GM19238 (cell line): ENCODE results near the gene PALLD.

Experiments
- DNase-seq: peaks from one replicate; pipeline ENCODE4 v3.0.0; 2011; ENCODE audit warnings: low spot score; ENCODE audit not compliant: insufficient read length

Gene PALLD

DNA sequence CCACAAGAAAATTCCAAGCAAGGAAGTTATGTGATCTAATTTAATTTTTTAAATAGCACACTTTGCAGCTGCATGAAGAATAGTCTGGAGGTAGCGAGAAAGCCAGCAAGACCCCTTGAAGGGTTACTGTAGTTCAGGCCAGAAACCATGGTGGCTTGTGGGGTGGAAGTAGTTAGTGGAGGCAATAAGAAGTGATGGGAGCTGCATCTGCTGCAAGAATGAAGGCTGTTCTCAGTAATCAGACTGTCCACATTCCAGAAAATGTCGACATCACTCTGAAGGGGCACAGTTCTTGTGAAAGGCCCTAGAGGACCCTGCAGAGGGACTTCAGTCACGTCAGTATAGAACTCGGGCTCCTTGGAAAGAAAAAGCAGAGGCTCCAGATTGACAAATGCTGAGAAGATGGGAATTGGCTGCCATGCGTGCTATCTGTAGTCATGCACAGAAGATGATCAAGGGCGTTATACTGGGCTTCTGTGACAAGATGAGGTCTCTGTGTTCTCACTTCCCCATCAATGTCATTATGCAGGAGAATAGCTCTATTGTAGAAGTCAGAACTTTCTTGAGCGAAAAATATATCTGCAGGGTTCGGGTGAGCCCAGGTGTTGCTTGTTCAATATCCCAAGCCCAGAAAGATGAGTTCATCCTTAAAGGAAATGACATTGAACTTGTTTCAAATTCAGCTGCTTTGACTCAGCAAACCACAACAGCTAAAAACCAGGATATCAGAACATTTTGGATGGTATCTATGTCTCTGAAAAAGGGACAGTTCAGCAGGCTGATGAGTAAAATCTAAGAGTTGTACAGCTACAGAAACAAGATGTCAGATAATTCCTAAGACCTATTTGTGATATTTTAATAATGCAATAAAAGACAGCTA lies 259.0 kb downstream of the PALLD start:
- no peak for DNase-seq

DNA sequence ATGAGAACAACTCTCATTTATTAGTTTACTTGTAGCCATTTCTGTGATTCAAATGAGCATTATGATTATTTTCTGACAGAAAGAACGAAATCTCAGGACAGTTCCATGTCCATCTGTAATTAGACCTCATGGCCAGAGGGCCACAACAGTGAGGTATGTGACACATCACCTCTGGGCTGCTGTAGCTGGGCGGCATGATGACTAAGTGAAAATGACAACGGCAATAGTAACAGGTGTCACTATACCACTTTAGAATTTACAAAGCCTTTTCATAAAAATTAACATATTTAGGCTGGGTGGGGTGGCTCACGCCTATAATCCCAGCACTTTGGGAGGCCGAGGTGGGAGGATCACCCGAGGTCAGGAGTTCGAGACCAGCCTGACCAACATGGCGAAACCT lies 260.6 kb downstream of the PALLD start:
- no peak for DNase-seq

DNA sequence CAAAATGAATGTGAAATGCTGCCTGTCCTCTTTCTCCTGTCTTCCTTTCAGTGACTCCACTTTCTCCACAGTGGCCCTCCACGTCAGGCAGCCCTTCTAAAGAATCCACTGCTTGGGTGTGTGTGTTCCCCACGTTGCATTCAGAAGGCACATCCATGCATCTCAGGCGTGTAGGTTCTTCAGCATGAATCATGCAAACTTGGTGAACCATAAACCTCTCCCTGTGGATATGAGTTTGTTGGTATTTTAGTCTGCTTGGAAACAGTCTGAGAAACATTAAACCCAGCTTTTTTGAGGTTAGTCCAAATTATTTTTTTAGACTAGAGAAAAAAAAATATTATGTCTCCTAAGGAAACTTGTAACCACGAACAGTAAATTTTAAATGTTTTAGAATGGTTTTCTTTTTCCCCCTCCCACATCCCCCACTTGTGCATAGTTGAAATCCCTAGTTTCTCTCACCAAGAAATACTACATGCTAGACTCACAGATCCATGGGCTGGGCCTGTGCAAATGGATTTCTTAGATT lies 261.6 kb downstream of the PALLD start:
- DNase-seq = no peak

DNA sequence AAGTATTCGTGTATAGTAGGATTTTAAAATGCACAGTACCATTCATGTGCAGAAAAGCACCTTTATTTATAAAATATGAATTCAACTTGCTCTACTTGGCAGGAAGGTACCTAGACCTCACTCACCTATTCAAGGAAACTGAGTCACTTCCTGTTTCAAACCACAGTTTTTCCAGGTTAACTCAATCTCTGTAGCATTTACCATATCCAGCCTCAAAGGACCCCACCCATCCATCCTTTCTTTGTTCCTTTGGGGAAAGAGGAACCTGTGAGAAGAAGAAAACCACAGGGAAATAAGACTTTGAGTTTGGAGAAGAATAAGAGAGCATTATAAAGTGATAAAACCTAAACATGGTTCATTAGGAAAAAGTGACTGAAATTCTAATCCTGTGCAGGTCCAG lies 262.5 kb downstream of the PALLD start:
- DNase-seq = no peak

DNA sequence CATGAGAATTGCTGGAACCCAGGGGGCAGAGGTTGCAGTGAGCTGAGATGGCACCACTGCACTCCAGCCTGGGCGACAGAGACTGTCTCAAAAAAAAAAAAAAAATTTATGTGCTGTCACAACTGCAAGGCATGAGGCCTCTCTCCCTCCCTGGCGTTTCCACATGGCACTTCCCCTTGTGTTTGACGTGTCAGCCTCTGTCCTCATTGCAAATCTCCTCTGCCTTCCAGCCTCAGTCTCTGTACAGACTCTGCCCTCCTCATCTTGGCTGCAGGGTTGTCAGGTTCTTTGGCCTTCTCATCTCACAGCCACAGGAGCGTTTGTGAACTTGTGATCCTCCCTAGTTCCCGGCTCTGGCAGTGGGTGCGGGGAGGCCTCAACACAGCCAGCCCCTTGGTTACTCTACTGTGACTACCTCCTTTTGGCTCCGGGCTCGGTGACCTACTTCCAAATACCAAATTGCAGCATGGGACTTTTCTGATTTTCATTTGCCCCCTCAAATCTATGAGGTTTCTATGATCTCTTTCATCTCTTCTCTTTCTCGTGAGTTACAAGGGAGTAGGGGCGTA lies 263.2 kb downstream of the PALLD start:
- DNase-seq = no peak

DNA sequence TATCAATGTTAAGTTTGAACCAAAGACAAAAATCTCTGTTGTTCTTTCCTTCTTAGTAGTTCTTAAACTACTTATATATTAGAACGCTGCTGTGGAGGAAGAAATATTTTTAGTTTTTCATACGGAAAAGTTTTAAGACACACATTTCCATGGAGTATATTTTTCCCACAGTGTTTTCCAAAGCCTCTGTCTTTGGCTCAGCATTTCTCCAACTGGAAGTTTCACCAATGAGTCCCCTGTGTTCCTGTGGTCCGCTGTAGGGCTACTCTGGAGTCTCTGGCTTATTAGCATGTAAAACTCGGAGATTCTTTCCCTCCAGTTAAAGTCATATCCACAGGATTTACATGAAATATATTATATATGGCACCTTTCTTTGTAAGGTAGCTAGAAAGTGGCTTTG lies 264.2 kb downstream of the PALLD start:
- no peak for DNase-seq

DNA sequence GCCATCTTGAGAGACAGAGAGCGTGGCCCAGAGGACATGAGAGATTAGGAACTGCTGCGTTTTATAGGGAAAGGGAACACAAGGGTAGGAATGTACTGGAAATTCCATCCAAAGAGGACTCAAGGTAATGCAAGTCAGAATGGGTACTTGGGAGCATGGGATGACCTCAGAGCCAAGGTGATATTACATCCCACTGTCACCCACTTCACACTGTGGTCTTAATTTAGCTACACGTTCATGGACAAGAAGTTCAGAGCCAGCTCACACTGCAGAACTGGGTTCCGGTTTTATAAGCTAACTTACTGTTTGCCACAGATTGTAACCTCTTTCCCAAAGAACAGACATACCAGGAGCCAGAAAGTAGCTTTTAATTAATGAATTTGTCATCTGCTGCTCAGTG lies 268.5 kb downstream of the PALLD start:
- DNase-seq = no peak

DNA sequence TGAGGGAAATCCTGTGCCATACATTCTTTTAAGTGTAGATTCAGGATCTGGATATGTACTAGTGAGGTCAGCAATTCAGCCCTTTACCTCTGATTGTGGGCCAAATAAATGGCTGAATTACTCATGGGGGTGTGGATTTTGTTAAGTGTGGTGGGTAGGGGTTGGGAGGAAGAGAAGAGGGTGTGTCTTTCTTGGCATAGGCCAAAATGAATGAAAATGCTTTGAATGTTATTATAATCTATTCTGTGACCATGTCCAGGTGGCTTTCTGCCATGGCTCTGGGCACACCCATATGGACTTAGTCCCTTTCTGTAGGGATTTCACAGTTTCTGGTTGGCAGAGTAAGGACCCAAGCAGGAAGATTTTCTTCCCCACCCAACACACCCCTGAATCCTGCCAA lies 268.9 kb downstream of the PALLD start:
- no peak for DNase-seq

DNA sequence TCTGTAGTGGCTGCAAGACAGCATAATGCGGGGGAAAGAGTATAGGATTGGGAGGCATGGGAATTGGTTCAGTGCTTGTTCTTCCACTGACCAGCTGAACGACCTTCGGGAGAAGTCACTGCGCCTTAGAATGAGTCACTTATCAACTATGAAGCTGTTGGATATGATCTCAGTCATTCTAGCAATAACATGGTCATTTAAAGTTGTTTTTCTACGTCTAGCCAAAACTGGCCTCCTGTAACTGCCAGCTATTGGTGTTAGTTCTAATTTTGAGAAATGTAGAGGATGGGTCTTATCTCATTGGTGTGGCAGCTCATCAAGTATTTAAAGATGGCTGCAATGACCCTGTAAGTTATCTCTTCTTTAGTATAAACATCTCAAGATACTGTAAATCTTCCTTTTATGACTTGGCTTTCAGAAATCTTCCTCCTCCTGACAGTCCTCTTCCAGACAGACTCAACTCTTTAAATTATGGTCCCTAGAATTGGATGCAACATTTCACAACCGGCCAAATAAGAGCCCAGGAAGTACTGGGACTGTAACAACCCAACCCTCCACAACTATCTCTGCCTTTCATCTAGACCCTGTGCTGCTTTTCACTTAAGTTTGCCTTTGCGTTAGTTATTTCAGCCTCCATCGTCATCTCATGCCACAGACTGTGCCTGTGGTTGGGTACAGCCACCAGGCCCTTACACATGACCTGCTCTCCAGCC lies 269.9 kb downstream of the PALLD start:
- DNase-seq = no peak

DNA sequence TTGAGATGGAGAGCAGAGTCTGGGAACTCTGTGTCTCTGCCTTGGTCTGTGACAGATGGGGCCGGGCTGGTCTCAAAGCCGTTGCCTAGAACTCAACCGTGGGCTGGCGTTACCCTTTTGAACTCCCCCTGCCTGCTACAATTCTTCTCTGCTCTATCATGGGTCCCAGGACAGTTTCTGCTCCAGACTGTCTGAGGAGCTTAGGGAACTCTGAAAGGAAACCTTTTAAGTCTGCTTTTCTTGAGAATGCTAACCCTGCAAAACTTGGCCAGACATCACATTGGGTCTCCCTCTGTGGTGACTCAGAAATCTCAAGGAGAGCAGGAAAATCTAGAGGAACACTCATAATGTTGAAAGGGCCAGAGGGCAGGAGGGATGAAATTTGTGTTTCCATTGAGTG lies 272.6 kb downstream of the PALLD start:
- no peak for DNase-seq

DNA sequence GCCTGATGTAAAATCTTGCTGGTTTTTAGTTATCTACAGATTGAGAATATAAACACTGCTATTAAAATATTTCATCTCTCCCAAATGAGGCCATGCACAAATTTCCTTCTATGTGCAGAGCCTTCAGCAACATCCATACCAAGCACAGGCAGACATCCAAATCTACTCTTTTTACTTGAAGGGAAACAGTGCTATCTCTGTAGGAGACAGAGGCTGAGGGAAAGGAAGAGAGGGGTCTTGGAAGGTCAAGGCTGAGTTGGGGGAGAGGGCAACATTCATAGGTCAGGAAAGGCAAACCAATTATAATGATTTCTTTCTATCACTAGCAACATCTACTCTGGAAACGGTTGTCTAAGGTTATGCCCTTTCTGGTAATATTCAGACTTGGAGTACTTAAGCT lies 273.0 kb downstream of the PALLD start:
- no peak for DNase-seq

DNA sequence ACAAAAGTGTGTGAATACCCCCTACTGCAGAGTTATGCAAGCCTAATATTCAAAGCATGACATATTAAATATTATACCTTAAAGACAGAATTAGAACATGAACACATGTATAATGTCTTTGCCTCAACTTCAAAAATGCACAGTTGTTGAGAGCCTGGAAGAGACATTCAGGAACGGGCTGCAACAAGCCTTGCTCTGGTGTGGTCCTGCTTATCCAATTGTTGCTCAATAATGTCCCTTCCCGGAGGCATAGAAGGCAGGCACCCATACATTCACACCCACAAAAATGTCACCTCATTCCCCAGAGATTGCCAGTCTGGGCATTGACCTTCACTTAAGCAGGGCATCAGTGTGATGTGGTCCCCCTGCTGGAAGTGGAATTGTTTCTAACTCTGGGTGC lies 274.4 kb downstream of the PALLD start:
- DNase-seq = no peak

DNA sequence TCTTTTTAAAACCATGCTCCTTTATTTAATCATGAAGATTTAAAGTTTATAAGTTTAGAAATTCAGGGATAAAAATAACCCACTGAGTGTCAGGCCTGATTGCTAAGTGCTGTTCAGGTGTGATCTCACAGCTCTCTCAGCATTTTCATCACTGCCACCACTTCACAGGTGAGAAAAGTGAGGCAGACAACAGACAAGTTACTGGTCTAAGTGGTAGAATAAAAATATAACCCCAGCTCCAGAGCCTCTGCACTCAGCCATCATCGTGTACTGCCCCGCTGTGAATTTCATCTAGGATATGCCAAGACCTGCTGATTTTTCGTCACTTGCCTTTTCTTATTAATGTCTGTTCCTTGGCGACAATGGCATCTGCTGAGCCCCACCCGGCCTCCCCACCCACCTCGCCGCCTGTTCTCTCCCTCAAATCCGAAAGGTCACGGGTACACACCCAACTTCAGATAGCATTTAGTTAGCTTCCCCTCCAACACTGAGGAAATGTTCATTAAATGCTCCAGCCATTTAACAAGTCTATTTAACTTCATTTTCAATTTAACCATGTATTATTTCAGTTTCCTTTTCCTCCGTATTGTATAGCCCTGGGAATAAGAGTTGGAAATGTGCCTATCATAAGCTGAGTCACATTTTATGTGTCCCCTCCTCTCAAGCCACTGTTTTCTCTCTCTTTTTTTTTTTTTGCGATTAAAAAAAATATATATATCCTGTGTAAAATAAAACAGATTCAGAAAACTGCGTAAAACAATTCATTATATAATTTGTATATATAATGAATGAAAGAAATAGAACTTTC lies 276.7 kb downstream of the PALLD start:
- DNase-seq = no peak

DNA sequence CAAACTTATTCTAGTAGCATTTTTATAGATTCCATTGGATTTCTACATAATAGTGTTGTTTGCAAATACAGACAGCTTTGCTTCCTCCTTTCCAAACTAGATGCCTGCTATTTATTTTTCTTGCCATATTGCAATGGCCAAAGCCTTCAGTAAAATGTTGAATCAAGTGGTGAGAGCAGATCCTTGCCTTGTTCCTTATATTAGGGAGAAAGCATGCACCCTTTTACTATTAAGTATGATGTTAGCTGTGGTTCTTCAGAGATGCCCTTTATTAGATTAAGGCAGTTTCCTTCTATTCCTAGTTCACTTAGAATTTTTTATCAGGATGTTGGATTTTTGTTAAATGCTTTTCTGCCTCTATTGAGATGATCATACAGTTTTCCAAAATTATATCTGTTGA lies 279.5 kb downstream of the PALLD start:
- DNase-seq = no peak

DNA sequence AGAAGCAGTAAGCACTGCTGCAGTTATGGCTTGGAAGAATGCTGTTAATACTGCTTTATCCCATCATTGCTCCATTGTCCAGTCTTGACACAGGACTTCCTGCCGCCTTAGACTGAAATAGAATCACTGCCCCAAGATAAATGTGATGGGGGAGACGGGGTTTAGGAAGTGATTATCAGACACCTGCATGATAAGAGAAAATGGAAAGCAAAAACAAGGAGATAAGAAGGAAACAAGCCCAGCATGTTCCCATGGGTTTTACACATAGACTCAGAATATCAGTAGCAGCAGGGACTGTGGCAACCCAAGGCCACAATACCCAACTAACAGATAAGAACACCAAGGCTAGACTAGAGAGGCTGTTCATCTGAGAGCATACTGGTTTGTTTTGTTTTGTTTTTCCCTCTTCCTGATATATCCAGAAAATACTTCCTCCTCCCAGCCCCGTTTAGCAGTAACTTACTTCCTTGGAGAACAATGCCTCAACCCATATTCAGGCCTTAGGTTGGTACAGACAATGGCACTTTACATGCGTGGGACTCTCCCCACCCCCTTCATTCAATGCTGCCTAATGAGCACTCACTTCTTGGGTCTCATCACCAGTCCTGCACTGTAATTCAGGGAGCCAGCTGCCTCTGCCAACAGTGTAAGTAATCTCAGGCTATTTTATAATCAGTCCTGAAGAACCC lies 280.6 kb downstream of the PALLD start:
- DNase-seq = no peak

DNA sequence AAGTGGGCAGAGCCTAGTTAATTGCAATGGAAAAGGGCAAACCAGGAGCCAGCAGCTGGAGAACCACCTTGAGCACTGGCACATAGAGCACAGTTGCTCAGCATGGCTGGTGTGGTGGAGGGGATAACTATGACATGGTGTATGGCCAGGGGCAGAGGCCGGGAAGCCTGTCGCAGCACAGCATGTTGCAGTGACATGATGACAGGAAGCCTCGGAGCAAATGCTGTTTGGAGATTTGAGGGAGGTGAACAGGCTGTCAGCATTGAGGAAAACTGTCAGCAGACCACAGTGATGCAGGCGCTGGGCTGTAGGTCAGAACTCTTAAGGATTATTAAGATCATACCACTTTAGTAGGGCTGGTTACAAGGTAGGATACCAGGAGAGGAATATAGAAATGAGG lies 284.5 kb downstream of the PALLD start:
- no peak for DNase-seq

DNA sequence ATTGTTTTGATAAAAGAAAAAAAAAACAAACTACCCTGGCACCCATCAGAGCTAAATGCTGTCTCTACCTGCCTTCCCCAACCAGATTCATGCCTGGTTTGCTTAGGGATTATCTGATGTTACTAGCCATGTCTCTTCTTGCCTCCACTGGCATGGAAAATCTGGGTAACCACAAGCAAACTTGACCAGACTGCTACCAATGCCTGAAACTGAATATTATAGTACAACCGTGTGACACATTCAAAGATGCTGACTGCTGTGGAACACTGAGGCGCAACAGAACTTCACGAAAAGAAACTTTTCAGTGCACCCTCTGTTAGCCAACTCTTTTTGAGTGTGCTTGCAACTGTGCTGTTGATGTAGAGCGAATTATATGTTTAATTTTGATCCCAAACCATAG lies 285.1 kb downstream of the PALLD start:
- no peak for DNase-seq

DNA sequence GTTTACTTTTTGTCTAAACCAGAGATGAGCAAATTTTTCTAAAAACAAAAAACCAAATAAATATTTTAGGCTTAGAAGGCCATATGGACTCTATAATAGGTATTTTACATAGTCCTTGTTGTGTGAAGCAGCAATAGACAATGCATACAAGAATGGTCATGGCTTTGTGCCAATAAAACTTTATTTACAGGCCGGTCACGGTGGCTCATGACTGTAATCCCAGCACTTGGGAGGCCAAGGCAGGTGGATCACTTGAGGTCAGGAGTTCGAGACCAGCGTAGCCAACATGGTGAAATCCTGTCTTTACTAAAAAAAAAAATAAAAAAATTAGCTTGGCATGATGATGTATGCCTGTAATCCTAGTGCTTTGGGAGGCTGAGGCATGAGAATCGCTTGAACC lies 285.6 kb downstream of the PALLD start:
- DNase-seq = no peak

DNA sequence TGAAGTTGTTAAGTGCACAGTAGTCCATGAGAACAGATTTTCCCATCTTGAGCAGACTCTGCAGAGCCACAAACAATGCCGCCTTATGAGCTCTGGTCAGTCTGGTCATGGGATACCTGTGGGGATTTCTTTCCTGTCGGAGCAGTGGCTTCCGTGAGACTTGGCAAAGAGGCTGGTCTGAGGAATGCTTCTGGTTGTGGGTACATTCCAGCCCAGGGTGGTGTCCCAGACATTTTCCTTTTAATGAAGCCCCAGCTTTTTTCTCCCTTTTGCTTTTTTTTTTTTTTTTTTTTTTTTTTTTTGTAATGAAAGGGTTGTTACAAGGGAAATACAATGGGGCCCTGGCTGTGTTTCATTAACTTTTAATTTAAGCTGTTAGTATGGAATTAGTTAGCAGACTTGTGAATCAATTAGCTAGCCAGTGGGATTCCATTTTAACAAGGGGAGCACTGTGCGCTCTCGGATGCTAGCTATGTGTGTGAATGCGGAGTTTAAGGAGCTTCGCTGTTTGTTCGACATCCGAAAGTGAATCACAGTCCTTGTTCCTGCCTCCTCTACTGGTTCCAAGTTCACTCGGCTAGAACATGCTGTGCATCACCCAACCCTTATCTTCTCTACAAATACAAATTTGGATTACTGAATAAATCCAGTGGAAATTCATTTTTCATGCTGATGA lies 288.1 kb downstream of the PALLD start:
- DNase-seq = no peak

DNA sequence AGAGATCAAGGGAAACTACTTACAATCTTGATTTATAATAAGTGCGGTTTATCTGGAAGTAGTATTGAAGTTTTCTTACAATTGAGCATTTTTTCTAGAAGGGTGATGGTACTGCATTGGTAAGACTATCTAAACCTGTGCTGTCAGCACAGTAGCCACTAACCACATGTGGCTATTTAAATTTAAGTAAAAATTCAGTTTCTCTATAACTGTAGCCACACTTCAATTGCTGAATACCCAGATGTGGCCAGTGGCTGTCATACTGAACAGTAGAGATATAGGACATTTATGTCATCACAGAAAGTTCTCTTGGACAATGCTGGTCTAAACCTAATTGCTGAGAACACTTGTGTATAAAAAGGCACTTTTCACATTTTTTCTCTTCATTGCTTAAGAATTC lies 290.5 kb downstream of the PALLD start:
- DNase-seq = no peak
